ENCODE results near the gene CRTAP.
"Not testable (repeated sequence)": the region's sequence is repeated elsewhere in the genome, so short reads cannot be mapped to it uniquely, and the experiment has no call there.

DNA sequence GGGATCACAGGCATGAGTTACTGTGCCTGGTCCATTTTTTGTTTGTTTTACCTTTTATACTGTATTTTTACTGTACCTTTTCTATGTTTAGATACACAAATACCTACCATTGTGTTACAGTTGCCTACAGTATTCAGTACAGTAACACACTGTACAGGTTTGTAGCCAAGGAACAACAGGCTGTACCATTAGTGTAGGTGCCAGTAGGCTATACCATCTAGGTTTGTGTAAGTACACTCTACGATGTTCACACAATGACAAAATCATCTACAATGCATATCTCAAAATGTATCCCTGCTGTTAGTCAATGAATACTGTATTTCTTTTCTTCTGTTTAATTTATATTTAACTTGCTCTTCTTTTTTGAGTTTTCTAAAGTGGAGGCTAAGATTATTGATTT, 67.8 kb downstream of the CRTAP start:
- TF ChIP-seq, protein P1, sequence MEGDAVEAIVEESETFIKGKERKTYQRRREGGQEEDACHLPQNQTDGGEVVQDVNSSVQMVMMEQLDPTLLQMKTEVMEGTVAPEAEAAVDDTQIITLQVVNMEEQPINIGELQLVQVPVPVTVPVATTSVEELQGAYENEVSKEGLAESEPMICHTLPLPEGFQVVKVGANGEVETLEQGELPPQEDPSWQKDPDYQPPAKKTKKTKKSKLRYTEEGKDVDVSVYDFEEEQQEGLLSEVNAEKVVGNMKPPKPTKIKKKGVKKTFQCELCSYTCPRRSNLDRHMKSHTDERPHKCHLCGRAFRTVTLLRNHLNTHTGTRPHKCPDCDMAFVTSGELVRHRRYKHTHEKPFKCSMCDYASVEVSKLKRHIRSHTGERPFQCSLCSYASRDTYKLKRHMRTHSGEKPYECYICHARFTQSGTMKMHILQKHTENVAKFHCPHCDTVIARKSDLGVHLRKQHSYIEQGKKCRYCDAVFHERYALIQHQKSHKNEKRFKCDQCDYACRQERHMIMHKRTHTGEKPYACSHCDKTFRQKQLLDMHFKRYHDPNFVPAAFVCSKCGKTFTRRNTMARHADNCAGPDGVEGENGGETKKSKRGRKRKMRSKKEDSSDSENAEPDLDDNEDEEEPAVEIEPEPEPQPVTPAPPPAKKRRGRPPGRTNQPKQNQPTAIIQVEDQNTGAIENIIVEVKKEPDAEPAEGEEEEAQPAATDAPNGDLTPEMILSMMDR (conservative IDR thresholded peaks at IDR 0.05; ENCODE audit: low read depth in 2 of 2): not testable (repeated sequence)
- TF ChIP-seq, protein P2, sequence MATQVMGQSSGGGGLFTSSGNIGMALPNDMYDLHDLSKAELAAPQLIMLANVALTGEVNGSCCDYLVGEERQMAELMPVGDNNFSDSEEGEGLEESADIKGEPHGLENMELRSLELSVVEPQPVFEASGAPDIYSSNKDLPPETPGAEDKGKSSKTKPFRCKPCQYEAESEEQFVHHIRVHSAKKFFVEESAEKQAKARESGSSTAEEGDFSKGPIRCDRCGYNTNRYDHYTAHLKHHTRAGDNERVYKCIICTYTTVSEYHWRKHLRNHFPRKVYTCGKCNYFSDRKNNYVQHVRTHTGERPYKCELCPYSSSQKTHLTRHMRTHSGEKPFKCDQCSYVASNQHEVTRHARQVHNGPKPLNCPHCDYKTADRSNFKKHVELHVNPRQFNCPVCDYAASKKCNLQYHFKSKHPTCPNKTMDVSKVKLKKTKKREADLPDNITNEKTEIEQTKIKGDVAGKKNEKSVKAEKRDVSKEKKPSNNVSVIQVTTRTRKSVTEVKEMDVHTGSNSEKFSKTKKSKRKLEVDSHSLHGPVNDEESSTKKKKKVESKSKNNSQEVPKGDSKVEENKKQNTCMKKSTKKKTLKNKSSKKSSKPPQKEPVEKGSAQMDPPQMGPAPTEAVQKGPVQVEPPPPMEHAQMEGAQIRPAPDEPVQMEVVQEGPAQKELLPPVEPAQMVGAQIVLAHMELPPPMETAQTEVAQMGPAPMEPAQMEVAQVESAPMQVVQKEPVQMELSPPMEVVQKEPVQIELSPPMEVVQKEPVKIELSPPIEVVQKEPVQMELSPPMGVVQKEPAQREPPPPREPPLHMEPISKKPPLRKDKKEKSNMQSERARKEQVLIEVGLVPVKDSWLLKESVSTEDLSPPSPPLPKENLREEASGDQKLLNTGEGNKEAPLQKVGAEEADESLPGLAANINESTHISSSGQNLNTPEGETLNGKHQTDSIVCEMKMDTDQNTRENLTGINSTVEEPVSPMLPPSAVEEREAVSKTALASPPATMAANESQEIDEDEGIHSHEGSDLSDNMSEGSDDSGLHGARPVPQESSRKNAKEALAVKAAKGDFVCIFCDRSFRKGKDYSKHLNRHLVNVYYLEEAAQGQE (IDR thresholded peaks at IDR 0.05; ENCODE audit: unreplicated experiment): not testable (repeated sequence)
- not testable (repeated sequence) for TF ChIP-seq ZNF331 (CRISPR knock-in tag; IDR thresholded peaks at IDR 0.05; ENCODE audit: low read depth); CREB1 (CRISPR knock-in tag; IDR thresholded peaks at IDR 0.05; ENCODE audit: low read depth); EZH2 (IDR thresholded peaks at IDR 0.05; ENCODE audit: low read depth, unreplicated experiment); POLR2AphosphoS5 (IDR thresholded peaks at IDR 0.05; ENCODE audit: low read depth)
